NCI-H1436 treated with DMSO at 0.1 percent for 48 hours (cell line): ENCODE data around the gene EGLN2.
"Not testable (repeated sequence)": the region's sequence is repeated elsewhere in the genome, so short reads cannot be mapped to it uniquely, and the experiment has no call there.

ENCODE experiments used
- DNase-seq: peaks from one replicate; lab custom pipeline; 2025; lab: John Stamatoyannopoulos, UW

EGLN2 gene

DNA sequence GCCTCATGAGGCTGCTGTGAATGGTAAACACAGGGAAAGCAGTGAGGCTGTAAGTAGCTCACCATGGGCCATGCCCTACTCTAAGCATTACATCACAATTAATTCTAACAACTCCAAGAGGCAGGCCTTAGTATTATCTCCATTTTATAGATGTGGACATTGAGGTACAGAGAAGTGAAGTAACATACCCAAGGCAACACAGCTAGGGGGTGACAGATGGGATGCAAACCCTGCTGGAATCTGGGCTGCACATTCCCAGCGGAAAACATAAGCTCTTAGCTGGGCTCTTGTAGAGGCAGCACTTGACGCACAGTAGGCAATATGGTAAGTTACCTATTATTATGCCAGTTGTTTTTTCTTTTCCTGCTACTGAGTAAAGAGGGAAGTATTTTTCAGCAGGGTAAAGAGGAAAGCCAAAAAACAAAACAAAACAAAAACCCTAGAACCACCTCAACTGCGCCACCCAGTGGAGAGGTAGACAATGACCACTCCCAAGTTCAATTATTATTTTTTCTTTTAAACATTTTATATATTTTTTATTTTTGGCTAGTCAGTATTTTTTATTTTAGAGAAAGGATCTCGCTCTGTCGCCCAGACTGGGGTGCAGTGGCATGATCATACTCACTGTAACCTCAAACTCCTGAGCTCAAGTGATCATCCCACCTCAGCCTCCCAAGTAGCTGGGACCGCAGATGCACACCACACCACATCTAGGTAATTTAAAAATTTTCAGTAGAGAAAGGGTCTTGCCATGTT, 20.7 kb downstream of the EGLN2 start:
- DNase-seq = not testable (repeated sequence)

DNA sequence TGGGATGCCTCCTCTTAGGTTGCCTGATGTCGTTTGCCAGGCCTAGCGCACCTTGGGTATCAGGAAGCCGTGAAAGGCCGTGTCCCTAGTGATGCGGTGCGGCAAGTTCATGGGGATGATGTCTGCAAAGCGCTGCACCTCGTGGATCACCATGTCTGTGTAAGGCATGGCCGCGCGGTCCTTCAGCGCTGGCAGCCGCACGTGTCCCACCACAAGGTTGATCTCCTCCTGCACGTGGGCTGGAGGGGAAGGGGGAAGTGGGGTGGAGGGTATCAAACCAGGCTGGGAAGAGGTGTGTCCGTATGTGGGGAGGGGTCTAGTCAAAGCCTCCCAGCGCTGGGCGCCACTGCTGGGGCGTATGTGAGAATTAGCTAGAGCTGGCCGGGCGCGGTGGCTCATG, 23.2 kb downstream of the EGLN2 start:
- DNase-seq = no peak

DNA sequence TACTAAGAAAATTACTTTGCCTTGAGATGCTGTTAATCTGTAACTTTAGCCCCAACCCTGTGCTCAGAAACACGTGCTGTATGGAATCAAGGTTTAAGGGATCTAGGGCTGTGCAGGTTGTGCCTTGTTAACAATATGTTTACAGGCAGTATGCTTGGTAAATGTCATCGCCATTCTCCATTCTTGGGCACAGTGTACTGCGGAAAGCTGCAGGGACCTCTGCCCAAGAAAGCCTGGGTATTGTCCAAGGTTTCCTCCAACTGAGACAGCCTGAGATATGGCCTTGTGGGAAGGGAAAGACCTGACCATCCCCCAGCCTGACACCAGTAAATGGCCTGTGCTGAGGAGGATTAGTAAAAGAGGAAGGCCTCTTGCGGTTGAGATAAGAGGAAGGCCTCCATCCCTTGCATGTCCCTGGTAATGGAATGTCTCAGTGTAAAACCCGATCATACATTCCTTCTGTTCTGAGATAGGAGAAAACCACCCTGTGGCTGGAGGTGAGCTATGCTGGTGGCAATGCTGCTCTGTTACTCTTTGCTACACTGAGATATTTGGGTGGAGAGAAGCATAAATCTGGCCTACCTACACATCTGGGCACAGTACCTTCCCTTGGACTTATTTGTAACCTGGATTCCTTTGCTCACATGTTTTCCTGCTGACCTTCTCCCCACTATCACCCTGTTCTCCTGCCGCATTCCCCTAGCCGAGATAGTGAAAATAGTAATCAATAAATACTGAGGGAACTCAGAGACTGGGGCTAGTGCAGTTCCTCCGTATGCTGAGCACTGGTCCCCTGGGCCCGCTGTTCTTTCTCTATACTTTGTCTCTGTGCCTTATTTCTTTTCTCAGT, 23.9 kb downstream of the EGLN2 start:
- DNase-seq = not testable (repeated sequence)

DNA sequence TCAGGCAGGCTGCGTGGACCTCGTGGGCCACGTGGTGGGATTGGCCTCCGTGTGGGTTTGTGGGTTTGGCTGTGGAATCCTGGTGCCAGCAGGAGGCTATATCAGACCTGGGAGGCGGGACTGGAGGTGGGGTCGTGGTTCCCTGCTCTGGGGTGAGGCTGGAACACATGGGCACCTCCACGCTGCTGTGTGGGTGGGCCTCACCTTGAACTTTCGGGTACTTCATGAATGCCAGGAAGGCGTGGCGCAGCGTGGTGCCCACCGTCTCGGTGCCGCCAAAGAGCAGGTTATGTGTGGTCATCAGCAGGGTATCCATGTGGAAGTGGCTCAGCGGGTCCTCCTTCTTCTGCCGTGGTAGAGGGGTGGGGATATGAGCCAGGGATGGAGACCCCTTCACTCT, 25.9 kb downstream of the EGLN2 start:
- not testable (repeated sequence) for DNase-seq

DNA sequence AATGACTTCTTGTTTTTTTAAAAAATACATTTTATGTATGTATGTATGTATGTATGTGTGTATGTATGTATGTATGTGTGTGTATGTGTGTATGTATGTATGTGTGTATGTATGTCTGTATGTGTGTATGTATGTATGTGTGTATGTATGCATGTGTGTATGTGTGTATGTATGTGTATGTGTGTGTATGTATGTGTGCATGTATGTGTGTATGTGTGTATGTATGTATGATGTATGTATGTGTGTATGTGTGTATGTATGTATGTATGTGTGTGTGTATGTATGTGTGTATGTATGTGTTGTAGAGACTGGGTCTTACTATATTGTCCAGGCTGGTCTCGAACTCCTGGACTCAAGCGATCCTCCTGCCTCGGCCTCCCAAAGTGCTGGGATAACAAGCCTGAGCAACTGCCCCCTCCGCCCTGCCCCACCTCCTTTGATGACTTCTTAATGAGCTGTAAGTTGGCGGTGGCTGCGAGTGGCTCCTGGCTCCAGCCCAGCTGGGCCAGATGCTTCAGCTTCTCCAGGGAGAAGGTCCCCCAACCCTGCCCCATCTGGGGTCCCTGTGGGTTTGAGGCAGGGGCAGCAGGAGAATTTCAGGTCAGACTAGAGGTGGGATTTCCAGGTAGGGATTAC, 26.6 kb downstream of the EGLN2 start:
- DNase-seq = not testable (repeated sequence)

DNA sequence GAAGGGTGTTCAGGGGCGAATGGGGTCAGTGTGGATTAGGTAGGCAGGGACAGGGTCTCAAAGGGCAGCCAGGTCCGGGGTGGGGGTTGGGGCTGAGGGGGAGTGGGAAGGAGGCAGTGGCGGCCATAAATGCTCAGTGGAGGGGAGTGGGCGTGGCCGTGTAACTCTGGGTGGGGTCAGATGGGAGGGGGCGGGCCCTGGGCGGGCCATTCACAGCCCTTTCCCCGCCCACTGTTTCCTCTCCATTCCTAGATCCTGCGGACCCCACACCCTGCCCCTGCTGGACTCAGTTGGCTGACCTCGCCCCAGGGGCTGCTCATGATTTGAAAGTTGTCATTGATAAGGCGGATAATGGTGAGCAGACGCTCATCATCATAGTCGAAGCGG, 27.3 kb downstream of the EGLN2 start:
- not testable (repeated sequence) for DNase-seq

DNA sequence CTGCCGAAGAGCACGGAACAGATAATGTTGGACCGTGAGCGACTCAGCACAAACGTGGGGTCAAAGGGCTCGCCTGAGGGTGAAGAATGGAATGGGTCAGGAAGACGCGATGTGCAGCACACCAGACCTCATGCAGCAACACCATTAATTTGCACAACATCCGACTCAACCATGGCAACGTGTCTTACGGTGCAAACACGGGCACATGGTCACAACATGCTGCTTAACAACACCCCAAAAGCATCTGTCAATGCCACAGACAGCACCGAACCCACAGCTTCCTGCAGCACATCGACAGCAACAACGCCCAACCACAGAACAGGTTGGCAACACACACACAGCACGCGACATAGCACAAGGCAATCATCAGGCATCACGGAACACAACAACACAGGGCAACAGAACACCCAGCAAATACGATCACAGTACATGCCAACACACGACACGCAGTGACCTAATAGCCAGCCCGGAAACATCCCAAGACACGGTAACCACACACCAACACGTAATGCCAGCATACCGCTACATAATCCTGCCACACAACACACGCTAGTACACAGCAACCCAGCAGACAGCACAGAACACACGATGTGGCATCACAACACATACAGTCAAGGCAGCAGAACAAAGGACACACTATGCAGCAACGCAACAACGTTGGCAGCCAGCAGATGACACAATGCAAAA, 27.9 kb downstream of the EGLN2 start:
- not testable (repeated sequence) for DNase-seq

DNA sequence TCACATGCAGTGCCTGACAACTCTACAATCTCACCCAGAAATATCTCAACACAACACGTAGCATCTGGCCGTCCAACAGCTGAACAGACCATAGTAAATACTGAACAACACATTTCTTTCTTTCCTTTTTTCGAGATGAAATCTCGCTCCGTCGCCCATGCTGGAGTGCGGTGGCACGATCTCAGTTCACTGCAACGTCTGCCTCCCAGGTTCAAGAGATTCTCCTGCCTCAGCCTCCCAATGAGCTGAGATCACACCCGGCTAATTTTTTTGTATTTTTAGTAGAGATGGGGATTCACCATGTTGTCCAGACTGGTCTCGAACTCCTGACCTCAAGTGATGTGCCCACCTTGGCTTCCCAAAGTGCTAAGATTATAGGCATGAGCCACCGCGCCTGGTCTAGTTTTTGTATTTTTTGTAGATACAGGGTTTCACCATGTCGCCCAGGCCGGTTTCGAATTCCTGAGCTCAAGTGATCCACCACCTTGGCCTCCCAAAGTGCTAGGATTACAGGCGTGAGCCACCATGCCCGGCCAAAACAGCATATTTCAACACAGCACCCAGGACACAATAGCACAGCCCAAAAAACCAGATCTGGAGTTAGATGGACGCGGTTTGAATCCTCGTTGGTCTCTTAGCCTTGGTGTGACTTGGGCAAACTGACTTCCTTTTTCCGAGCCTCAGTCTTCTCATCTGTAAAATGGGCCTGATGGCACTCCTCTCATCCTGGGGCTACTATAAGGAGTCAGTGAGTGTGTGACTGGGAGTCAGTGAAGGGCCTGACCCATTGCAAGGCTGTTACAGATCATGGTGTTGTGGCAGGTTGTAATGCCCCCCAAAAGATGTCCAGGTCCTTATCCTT, 28.6 kb downstream of the EGLN2 start:
- no peak for DNase-seq

DNA sequence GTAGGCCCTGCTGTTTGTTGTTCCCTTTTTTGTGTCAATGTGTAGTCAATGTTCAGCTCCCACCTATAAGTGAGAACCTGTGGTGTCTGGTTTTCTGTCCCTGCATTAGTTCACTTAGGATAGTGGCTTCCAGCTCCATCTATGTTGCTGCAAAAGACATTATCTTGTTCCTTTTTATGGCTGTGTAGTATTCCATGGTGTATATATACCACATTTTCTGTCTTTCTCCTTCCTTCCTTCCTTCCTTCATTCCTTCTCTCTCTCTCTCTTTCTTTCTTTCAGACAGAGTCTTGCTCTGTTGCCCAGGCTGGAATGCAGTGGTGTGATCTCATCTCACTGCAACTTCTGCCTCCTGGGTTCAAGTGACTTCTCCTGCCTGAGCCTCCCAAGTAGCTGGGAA, 30.2 kb downstream of the EGLN2 start:
- no peak for DNase-seq

DNA sequence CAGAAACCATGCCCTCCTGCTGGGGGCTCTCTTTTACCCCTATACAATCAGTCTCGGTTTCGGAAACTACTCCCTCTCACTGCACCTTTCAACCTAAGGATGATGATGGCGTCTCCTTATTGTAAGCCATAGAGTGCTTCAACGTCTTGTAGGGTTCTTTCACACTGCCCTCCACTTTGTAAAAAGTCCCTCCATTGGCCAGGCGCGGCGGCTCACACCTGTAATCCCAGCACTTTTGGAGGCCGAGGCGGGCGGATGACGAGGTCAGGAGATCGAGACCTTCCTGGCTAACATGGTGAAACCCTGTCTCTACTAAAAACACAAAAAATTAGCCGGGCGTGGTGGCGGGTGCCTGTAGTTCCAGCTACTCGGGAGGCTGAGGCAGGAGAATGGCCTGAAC, 31.8 kb downstream of the EGLN2 start:
- not testable (repeated sequence) for DNase-seq

DNA sequence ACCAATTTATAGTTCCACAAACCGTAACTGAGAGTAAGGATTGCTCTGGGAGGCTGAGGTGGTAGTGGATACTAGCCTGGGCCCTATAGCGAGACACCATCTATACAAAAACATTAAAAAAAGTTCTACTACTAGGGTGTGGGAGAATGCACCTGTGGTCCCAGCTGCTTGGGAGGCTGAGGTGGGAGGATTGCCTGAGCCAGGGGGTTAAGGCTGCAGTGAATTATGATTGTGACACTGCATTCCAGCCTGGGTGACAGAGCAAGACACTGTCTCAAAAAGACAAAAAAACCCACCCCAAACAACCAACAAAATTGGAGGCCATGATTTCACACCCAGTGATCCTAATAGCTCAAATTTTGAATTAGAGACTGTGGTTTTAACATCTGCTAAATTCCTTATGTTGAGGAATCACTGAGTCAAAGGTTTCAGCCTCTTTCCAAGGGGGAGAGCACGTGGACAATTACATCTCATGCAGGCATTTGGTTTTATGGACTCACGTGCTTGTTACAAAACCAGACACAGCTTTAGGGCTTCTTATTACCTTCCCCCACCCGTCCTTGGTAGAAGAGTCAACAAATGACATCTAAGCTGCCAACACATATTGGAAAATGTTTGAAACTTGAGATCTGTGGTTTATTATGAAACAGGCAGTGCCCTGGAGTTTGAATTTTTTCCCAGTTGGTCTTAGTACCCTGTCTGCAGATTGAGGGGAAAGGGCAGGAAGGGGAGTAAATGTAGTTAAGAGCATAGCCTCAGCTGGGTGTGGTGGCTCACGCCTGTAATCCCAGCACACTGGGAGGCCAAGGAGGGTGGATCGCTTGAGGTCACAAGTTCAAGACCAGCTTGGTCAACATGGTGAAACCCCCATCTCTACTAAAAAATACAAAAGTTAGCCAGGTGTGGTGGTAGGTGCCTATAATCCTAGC, 32.8 kb downstream of the EGLN2 start:
- no peak for DNase-seq

DNA sequence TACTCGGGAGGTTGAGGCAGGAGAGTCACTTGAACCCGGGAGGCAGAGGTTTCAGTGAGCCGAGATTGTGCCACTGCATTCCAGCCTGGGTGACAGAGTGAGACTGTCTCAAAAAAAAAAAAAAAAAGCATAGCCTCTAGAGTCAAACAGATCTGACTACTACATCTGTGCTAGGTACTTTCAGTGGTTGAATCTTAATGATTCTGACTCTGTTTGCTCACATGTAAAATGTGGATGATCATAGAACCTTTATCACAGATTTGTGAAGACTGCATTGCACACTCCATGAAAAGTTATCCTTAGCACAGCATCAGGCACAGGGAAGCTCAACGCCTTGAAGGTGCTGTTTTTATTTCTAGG, 33.4 kb downstream of the EGLN2 start:
- not testable (repeated sequence) for DNase-seq

DNA sequence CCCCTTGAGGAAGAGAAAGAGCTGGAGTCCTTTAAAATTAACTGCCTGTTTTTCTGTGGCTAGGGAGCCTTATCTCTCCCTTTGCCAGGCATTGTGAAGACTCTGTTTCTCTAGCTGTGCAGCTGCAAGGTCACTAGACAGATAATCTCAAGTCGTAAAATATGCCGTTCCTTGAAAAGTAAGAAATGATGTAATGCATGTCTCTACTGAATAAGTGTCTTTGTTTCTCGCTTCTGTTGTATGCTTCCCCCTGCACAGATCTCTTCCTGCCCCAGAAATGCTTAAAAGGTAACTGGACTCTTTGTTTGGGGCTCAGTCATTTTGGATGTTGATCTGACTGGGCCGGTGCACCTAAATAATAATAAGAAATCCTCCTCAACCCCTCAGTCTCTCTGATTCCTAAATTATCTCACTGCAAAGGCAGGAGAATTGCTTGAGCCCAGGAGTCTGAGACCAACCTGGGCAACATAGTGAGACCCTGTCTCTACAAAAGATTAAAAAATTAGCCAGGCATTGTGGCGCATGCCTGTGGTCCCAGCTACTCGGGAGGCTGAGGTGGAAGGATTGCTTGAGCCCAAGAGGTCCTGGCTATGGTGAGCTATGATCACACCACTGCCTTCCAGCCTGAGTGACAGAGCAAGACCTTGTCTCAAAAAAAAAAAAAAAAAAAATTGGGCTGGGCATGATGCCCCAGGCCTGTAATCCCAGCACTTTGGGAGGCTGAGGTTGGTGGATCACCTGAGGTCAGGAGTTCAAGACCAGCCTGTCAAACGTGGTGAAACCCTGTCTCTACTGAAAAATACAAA, 34.9 kb downstream of the EGLN2 start:
- not testable (repeated sequence) for DNase-seq

DNA sequence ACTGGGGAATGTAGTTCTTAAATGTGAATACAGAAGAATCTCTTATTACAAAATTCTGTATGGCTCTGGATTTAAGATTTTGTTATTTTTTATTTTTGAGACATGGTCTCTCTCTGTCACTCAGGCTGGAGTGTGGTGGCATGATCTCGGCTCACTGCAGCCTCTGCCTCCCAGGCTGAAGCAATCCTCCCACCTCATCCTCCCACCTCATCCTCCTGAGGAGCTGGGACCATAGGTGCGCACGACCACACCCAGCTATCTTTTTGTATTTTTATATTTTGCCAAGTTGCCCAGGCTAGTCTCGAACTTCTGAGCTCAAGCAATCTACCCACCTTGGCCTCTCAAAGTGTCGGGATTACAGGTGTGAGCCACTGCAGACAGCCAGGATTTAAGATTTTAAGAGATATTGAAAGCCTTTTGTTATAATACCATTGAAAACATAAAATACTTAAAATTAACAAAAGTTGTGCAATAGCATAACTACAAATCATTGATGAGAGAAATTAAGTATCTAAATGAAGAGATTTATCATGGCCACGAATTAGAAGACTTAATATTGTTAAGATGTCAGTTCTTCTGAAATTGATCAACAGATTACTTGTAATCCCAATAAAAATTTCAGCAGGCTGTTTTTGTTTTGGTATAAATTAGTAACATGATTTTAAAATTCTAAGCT, 37.9 kb downstream of the EGLN2 start:
- DNase-seq = no peak

DNA sequence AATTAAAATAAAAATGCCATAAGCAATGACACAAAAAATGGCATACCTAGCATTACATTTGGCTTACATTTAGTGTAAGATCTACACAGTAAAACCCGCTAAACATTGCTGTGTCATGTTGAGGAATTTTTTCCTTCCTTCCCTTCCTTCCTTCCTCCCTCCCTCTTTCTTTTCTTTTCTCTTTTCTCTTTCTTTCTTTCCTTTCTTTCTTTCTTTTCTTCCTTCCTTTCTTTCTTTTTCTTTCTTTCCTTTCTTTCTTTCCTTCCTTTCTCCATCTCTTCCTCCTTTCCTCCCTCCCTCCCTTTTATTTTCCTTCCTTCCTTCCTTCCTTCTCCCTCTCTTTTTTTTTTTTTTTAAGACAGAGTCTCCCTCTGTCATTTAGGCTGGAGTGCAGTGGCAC, 39.5 kb downstream of the EGLN2 start:
- not testable (repeated sequence) for DNase-seq

DNA sequence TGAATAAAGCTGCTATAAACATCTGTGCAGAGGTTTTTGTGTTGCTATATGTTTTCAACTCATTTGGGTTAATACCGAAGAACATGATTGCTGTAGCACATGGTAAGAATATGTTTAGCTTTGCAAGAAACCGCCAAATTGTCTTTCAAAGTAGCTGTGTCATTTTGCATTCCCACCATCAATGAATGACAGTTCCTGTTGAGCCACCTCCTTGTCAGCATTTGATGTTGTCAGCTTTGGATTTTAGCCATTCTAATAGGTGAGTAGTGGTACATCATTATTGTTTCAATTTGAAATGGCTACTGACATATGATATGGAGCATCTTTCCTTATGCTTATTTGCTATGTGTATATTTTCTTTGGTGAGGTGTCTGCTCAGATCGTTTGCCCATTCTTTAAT, 43.0 kb downstream of the EGLN2 start:
- not testable (repeated sequence) for DNase-seq

DNA sequence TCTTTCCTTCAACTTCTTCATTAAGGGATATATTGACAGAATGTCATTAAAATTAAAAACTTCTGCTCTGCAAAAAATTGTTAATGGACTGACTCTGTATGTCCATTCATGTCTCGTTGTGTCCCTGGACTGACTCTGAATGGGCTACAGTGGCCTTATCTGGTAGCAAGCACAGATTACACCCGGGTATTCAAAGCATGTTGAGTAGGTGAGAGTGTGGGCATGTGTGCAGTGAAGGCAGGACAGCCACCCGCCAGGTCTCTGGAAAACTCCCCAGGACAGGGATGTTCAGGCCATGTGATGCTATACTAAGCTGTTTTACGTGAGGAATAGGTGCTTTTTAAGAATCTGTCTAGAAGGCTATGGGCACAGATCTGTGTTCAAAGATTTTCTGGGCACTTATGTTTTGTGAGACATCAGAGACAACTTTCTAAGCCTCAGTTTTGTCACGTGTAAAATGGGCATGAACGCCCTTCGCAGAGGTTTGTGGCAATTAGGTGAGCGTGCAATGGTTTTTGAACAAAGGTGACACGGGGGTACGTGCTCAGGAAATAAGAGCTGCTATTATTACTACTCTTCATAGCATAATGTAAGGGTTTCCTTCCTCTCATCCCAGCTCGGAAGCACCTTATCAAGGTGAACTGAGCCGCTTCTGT, 44.1 kb downstream of the EGLN2 start:
- DNase-seq = not testable (repeated sequence)

DNA sequence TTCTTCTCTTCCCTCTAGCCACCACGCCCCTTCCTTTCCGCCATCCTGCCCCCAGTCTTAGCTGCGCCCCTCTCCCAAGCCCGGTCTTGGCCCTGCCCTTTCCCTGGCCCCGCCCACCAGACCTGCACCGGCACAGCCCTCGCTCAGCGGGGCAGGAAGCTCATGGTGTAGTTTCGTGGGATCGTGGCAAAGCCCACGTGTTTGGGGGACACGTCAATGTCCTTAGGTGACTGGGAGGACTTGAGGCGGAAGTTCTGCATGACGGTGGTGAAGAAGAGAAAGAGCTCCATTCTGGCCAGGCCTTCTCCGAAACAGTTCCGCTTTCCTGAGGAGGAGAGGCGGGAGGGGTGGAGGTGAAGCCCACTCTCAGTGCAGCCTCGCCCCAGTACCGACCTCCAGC, 44.7 kb downstream of the EGLN2 start:
- DNase-seq = not testable (repeated sequence)
